Activated CD8-positive, alpha-beta T cell treated with anti-CD3 and anti-CD28 coated beads for 36 hours (primary cell): ENCODE results near the gene VAV1. TPM values are rescaled to one million over a fixed set of nuclear protein-coding genes. Genes with fewer than 3 reads are reported as not detected.

Experiments
- ATAC-seq: fragments of 200-7000 bp; cut with Tn5 transposase; one replicate; pipeline ENCODE4 v1.10.0; 2021; ENCODE audit warnings: mild to moderate bottlenecking, moderate library complexity
- CTCF ChIA-PET: fragments of 350-600 bp; sonication (Branson Sonifier 250); formaldehyde crosslinking; loops from one replicate; lab custom pipeline; 2021; ENCODE audit warnings: antibody characterized with exemption; lab: Charles Lee
- POLR2A ChIA-PET: fragments of 350-600 bp; sonication (Branson Sonifier 250); formaldehyde crosslinking; loops from one replicate; lab custom pipeline; 2021; ENCODE audit warnings: antibody characterized with exemption; lab: Charles Lee
- DNase-seq: peaks from one replicate; pipeline ENCODE4 v3.0.0-alpha.2; 2020
- H3K27ac Mint-ChIP-seq: one replicate; pipeline ENCODE4 v1.8.0; 2021; ENCODE audit warnings: mild to moderate bottlenecking, mixed read lengths
- H3K27me3 Mint-ChIP-seq: one replicate; pipeline ENCODE4 v1.8.0; 2021; ENCODE audit warnings: mixed read lengths
- H3K36me3 Mint-ChIP-seq: one replicate; pipeline ENCODE4 v1.8.0; 2021; ENCODE audit warnings: low read depth, mixed read lengths
- H3K4me1 Mint-ChIP-seq: one replicate; pipeline ENCODE4 v1.8.0; 2021; ENCODE audit warnings: low read depth, mixed read lengths
- H3K4me3 Mint-ChIP-seq: one replicate; pipeline ENCODE4 v1.8.0; 2021; ENCODE audit warnings: mild to moderate bottlenecking, moderate library complexity, mixed read lengths
- H3K9me3 Mint-ChIP-seq: one replicate; pipeline ENCODE4 v1.8.0; 2021; ENCODE audit warnings: mixed read lengths
- CTCF ChIP-seq: fragments of 200-600 bp; IDR thresholded peaks from one replicate; pipeline ENCODE4 v1.8.0; 2022; ENCODE audit warnings: antibody characterized with exemption, mild to moderate bottlenecking
- intact Hi-C: fragments of 100-400 bp; cut with micrococcal nuclease; formaldehyde crosslinking; loops from one replicate; pipeline ENCODE4 v1.10.0; 2022
- total RNA-seq, 2 experiments: library from RNA; stranded (reverse); gene quantifications; one replicate each; pipeline ENCODE4 v1.2.3, GENCODE V29; 2021

VAV1 gene
- total RNA-seq, 2 experiments from 2014 or later, result 61.7 to 65.4 TPM

DNA sequence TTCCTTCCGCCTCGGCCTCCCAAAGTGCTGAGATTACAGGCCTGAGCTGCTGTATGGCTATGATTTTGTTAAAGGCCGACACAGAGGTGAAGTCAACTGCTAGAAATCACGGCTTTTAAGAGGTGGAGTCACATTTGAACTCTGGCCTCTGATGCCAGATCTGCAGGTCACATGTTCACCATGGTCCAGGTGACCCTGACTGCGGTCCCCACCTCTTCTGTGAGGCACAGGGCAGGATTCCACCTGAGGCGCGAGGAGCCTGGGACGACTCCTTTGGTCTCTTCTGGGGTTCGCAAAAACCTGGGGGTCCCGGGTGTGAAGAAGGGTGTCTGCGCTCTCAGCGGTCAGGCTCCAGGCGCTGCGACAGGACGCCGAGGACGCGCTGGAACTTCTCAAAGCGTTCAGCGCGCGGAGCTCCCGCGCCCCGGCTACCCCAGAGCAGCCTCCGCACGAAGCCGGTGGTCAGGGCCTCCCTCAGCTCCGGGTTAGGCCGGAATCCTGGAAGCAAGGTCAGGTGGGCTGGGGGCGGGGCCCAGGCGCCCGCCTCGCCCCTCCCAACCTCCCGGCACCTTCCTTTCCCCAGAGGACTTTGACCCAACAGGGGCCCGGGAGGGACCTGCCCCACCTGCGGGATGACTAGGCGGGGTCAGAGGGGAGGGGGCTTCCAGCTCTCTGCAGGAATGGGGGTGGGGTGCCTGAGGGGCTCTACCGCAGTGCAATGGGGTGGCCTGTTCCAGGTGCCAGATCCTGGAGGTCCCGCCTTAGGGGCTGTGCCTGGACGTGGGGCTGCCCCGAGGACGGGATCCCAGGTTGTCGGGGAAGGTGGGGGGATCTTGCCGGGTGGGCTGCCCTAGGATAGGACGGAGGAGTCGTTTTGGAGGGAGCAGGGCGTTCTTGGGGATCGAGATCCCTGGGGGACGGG is 20.0 kb upstream of the VAV1 start:
- Mint-ChIP-seq H3K4me1 (peaks cover 12% of the 10 kb centered on the region), H3K36me3 (peaks cover 44% of the 10 kb centered on the region), H3K27ac (no peak overlapping the region), H3K27me3 (no peaks in the 10 kb centered on the region), H3K9me3 (no peaks in the 10 kb centered on the region), H3K4me3 (peak overlapping the region; percentile 68)
- TF ChIP-seq CTCF, result no peak
- POLR2A ChIA-PET, result interaction anchor here (0.6 to 1.2 kb wide), 5 partner anchors 8 to 20 kb away, joined by 3 to 5 read pairs (median 3); partner anchors contain the start of gene VAV1
- intact Hi-C loops, result no loop called here
- DNase-seq, result no peak
- CTCF ChIA-PET, result interaction anchor here (1.0 kb wide), 1 partner anchor 17 kb away, joined by 4 read pairs; no protein-coding TSS in a partner anchor
- ATAC-seq, result no peak

GRCh38 chr19:6753178-6754031 is 19.1 kb upstream of the VAV1 start:
- POLR2A ChIA-PET, result interaction anchor here (0.6 to 1.5 kb wide), 5 partner anchors 9 to 16 kb away, joined by 3 to 5 read pairs (median 3); no protein-coding TSS in a partner anchor

DNA sequence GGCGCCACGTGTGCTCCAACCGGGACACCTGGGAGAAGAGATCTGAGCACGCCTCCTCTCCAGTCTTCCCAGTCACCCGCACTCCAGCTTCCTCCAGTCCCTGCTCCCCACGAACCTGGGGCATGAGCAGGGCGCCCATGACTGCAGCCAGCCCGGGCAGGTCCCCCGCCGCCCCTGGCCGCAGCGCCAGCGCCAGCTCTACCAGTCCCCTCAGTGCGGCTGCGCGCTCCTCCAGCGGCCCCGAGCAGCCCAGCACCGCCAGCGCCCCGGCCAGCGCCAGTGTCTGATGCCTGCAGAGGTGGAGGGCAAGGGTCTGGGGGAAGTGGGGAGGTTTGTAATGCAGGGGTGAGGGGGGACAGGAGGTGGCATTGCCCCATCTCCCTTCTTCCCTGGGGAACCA is 18.4 kb upstream of the VAV1 start:
- Mint-ChIP-seq H3K9me3 (no peaks in the 10 kb centered on the region), H3K27ac (no peak overlapping the region), H3K4me1 (peaks cover 14% of the 10 kb centered on the region), H3K4me3 (no peak overlapping the region), H3K36me3 (peaks cover 44% of the 10 kb centered on the region), H3K27me3 (no peaks in the 10 kb centered on the region)
- TF ChIP-seq CTCF, result no peak
- intact Hi-C loops, result no loop called here
- DNase-seq (no peak), ATAC-seq (no peak)
- CTCF ChIA-PET, result interaction anchor here (1.5 kb wide), 1 partner anchor 109 kb away, joined by 5 read pairs; no protein-coding TSS in a partner anchor
- POLR2A ChIA-PET, result interaction anchor here (1.1 to 1.5 kb wide), 2 partner anchors 14 to 16 kb away, joined by 3 to 5 read pairs; no protein-coding TSS in a partner anchor

More at GRCh38 chr19:6753178-6754031, 19.1 kb upstream of the VAV1 start:
- intact Hi-C loops, result no loop called here
- H3K4me1 Mint-ChIP-seq, result peaks cover 14% of the 10 kb centered on the region
- CTCF ChIA-PET, result interaction anchor here (1.0 kb wide), 1 partner anchor 16 kb away, joined by 4 read pairs; no protein-coding TSS in a partner anchor
- no peaks in the 10 kb centered on the region for H3K27me3 Mint-ChIP-seq
- peak overlapping the region; percentile 68 for H3K4me3 Mint-ChIP-seq
- ATAC-seq (peak; percentile 97), DNase-seq (peak; percentile 91)
- no peaks in the 10 kb centered on the region for H3K9me3 Mint-ChIP-seq
- H3K36me3 Mint-ChIP-seq, result peaks cover 39% of the 10 kb centered on the region
- no peak for TF ChIP-seq CTCF
- peak overlapping the region; percentile 86 for H3K27ac Mint-ChIP-seq

GRCh38 chr19:6754653-6755463 is 17.6 kb upstream of the VAV1 start:
- Mint-ChIP-seq H3K36me3 (peaks cover 40% of the 10 kb centered on the region), H3K4me1 (peaks cover 14% of the 10 kb centered on the region), H3K9me3 (no peaks in the 10 kb centered on the region), H3K27ac (no peak overlapping the region), H3K27me3 (no peaks in the 10 kb centered on the region), H3K4me3 (no peak overlapping the region)
- ATAC-seq, result no peak
- POLR2A ChIA-PET, result interaction anchor here (1.0 to 1.5 kb wide), 3 partner anchors 13 to 15 kb away, joined by 3 to 5 read pairs (median 5); no protein-coding TSS in a partner anchor
- DNase-seq, result no peak
- no peak for TF ChIP-seq CTCF
- CTCF ChIA-PET, result interaction anchor here (1.0 to 1.5 kb wide), 3 partner anchors 14 to 123 kb away, joined by 3 to 5 read pairs (median 3); no protein-coding TSS in a partner anchor
- intact Hi-C loops, result no loop called here
